Neural progenitor cell (in vitro differentiated cells): Measurements from ENCODE around the gene LRRC74B.

Source experiments
- CTCF ChIP-seq: fragments of 200-600 bp; sonication (generic); IDR thresholded peaks from 2 replicates; pipeline ENCODE4 v1.5.1; 2017; ENCODE audit warnings: antibody characterized with exemption, mild to moderate bottlenecking
- EZH2 ChIP-seq: fragments of 200-600 bp; sonication (generic); IDR thresholded peaks from 2 replicates; pipeline ENCODE4 v1.6.1; 2017; ENCODE audit warnings: antibody characterized with exemption, mild to moderate bottlenecking, moderate library complexity
- EZH2phosphoT487 ChIP-seq: fragments of 200-600 bp; sonication (generic); IDR thresholded peaks from 2 replicates; pipeline ENCODE4 v1.6.1; 2017; ENCODE audit warnings: antibody characterized with exemption

DNA sequence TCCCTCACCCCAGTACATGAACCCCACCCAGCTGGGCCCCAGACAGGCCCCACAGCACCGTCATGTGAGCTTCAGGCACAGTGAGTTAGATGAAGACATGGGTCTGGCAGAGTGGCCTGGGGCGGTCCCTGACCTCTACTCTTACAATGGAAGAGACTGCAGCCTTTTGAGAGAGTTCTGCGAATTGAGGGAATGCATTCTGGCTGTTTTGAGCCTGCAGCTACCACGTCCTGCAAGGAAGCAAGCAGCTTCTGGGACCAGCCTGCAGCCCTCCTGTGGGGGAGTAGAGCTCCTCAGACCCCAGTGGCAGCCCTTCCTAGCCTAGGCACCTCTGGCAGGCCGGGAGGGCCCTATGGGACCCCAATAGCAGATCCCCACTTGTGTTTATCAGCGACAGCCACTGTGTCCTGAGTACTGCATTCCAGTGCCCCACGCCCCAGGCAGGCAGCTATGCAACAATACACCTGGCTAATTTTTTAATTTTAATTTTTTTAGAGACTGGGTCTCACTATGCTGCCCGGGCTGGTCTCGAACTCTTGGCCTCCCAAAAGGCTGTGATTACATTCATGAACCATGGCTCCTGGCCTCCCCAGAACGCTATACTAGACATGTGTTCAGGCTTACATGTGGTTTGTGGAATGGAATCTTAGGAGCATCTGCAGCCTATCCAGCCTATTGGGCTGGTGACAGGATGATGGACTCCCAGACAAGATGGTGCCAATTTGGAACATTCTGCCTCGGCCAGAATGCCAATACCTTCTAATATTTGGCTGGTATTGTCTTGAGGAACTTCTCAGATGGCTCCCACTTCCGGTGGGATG lies 12.7 kb upstream of the LRRC74B start:
- no peak for TF ChIP-seq CTCF
- no peak for TF ChIP-seq EZH2
- TF ChIP-seq EZH2phosphoT487: no peak
